C4-2B (cell line): ENCODE results near the gene RBM47.

Experiments
- CTCF ChIP-seq: fragments of 450-650 bp; conservative IDR thresholded peaks from 2 replicates; pipeline ENCODE4 v1.5.1; 2017; ENCODE audit warnings: mild to moderate bottlenecking
- ZFX ChIP-seq: fragments of 450-650 bp; IDR thresholded peaks from 2 replicates; pipeline ENCODE4 v1.6.1; 2017

DNA sequence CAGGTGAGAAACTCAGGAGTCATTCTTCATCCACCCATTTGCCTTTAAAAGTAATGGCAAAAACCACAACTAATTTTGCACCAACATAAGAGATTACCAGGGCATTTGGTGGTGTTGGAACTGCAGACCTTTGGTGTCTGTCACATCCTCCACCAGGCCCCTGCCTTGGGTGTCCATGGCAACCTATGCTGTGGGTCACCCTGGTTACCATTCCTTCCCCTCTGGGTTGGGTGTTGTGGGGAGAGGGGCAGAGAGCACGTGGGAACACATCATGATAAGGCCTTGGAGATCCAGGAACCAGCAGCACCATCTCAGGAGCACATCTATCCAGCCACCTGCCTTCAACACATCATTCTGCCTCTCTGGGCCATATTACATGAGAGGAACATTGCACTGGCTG, 217.3 kb downstream of the RBM47 start:
- TF ChIP-seq CTCF (no peak), ZFX (no peak)
